ENCODE measurements around the gene TTC3.

- no peak for TF ChIP-seq CTCF (IDR thresholded peaks at IDR 0.05)
- no peak for TF ChIP-seq POLR2AphosphoS5 (IDR thresholded peaks at IDR 0.05)
- TF ChIP-seq POLR2A (IDR thresholded peaks at IDR 0.05): no peak
Observed at GRCh38 chr21:37032877-37033471, 40.1 kb upstream of the TTC3 start.
